Trophoblast cell (in vitro differentiated cells and primary cell): Measurements from ENCODE around the gene FN1.
"Not testable (repeated sequence)": the region's sequence is repeated elsewhere in the genome, so short reads cannot be mapped to it uniquely, and the experiment has no call there.

Experiments
- DNase-seq, 2 donors: peaks; one replicate each; pipeline ENCODE4 v3.0.0-alpha.2; 2016
- H2AFZ ChIP-seq: 2 replicates; pipeline ENCODE4 v1.6.1; 2013; ENCODE audit warnings: low read length, moderate library complexity, mild to moderate bottlenecking; ENCODE audit not compliant: insufficient read depth, poor library complexity
- H2AK5ac ChIP-seq: 2 replicates; pipeline ENCODE4 v1.6.1; 2013; ENCODE audit warnings: mild to moderate bottlenecking, low read length
- H2BK120ac ChIP-seq: 2 replicates; pipeline ENCODE4 v1.6.1; 2013; ENCODE audit warnings: low read length, mild to moderate bottlenecking, moderate library complexity; ENCODE audit not compliant: insufficient read depth, poor library complexity
- H2BK12ac ChIP-seq: 2 replicates; pipeline ENCODE4 v1.6.1; 2013; ENCODE audit warnings: mild to moderate bottlenecking, low read length, moderate library complexity
- H2BK5ac ChIP-seq: 2 replicates; pipeline ENCODE4 v1.6.1; 2013; ENCODE audit warnings: low read length, low read depth, moderate library complexity, mild to moderate bottlenecking; ENCODE audit not compliant: poor library complexity
- H3K14ac ChIP-seq: 2 replicates; pipeline ENCODE4 v1.6.1; 2013; ENCODE audit warnings: mild to moderate bottlenecking, low read length
- H3K18ac ChIP-seq: 2 replicates; pipeline ENCODE4 v1.6.1; 2013; ENCODE audit warnings: mild to moderate bottlenecking, low read length
- H3K23ac ChIP-seq: 2 replicates; pipeline ENCODE4 v1.6.1; 2013; ENCODE audit warnings: low read length
- H3K27ac ChIP-seq: 2 replicates; pipeline ENCODE4 v1.5.1; 2013; ENCODE audit warnings: low read depth, mild to moderate bottlenecking, inconsistent platforms, low read length, moderate library complexity
- H3K27me3 ChIP-seq: 2 replicates; pipeline ENCODE4 v1.6.1; 2013; ENCODE audit warnings: inconsistent platforms, mild to moderate bottlenecking, low read length, moderate library complexity; ENCODE audit not compliant: insufficient read depth
- H3K36me3 ChIP-seq, 2 experiments: 1 replicate in 1 of 2; 2 replicates in 1 of 2; pipeline ENCODE4 v1.6.1; 2013; ENCODE audit warnings: low read length in 2 of 2, mild to moderate bottlenecking in 2 of 2, moderate library complexity in 1 of 2; ENCODE audit not compliant: insufficient read depth in 2 of 2, control insufficient read depth in 1 of 2
- H3K4ac ChIP-seq: 2 replicates; pipeline ENCODE4 v1.6.1; 2013; ENCODE audit warnings: low read depth, mild to moderate bottlenecking, low read length, moderate library complexity
- H3K4me1 ChIP-seq, 2 experiments: 1 replicate in 1 of 2; 2 replicates in 1 of 2; pipeline ENCODE4 v1.6.1; 2013; ENCODE audit warnings: low read length in 2 of 2, mild to moderate bottlenecking in 2 of 2, moderate library complexity in 1 of 2; ENCODE audit not compliant: insufficient read depth in 2 of 2, control insufficient read depth in 1 of 2
- H3K4me2 ChIP-seq: 2 replicates; pipeline ENCODE4 v1.6.1; 2013; ENCODE audit warnings: inconsistent platforms, mild to moderate bottlenecking, low read length, moderate library complexity
- H3K4me3 ChIP-seq: 2 replicates; pipeline ENCODE4 v1.5.1; 2013; ENCODE audit warnings: mild to moderate bottlenecking, low read depth, low read length, inconsistent platforms
- H3K79me1 ChIP-seq: one replicate; pipeline ENCODE4 v1.6.1; 2013; ENCODE audit warnings: low read length
- H3K79me2 ChIP-seq: 2 replicates; pipeline ENCODE4 v1.6.1; 2013; ENCODE audit warnings: low read length, mild to moderate bottlenecking; ENCODE audit not compliant: control insufficient read depth, insufficient read depth, poor library complexity
- H3K9ac ChIP-seq: 2 replicates; pipeline ENCODE4 v1.6.1; 2013; ENCODE audit warnings: mild to moderate bottlenecking, low read length
- H3K9me3 ChIP-seq: 2 replicates; pipeline ENCODE4 v1.6.1; 2013; ENCODE audit warnings: low read depth, mild to moderate bottlenecking, control low read depth, inconsistent platforms, low read length; ENCODE audit not compliant: insufficient read depth
- H4K12ac ChIP-seq: 2 replicates; pipeline ENCODE4 v1.6.1; 2013; ENCODE audit warnings: low read depth, mild to moderate bottlenecking, low read length, moderate library complexity
- H4K8ac ChIP-seq: 2 replicates; pipeline ENCODE4 v1.6.1; 2013; ENCODE audit warnings: low read depth, mild to moderate bottlenecking, low read length, moderate library complexity
- H4K91ac ChIP-seq: one replicate; pipeline ENCODE4 v1.6.1; 2013; ENCODE audit warnings: low read depth, mild to moderate bottlenecking, low read length, moderate library complexity
- WGBS: extraction: QIAGEN DNeasy Blood & Tissue Kit; methylation state at CpG from one replicate; pipeline ENCODE4 v1.1.7; 2013; ENCODE audit warnings: missing lambda C conversion rate; ENCODE audit not compliant: insufficient read length, insufficient coverage; ENCODE audit errors: extremely low coverage; 5-methylcytosine and 5-hydroxymethylcytosine counted together

FN1 gene

DNA sequence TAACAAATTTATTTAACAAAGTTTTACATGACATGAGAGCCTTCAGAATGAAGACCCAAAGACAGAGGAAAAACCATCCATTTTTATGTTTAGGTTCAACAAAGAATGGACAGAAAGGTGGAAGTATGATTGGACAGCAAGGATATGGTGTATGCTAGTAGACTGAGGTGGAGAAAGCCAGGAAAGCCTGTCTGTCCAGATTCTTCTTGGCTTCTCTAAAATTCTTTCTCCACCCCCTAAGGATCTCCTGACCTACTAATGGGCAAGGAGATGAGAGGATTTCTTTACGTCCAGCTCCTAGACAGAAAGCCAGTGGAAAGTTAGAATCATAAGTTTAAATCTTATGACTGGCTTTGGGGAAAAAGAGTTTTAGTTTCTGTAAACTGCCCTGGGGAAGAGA, 121.0 kb downstream of the FN1 start:
- WGBS: no CpG with 5 or more reads among the region's 1 CpG

DNA sequence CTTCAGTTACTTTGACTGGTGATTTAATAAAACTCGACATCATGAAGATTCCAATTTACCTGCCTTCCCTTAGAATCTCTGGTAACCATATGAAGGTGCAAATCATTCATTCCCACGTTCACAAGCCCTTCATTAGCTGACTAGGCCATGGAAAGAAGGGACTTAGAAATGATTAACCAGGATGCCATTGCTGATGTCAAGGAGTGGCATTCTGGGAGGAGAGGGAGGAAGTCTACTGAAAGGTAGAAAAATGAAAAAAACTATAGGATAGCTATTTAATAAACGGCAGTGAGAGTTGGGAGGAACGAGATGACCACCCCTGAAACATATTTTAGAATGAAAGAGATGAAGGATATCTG, 122.6 kb downstream of the FN1 start:
- no peak overlapping the region for H3K14ac ChIP-seq
- peaks cover 13% of the 10 kb centered on the region for H3K79me2 ChIP-seq
- H4K12ac ChIP-seq: no peak overlapping the region
- no peaks in the 10 kb centered on the region for H3K9me3 ChIP-seq
- H2AK5ac ChIP-seq: no peak overlapping the region
- H2BK120ac ChIP-seq: no peak overlapping the region
- no peak overlapping the region for H3K23ac ChIP-seq
- WGBS: no CpG with 5 or more reads among the region's 4 CpGs
- no peak overlapping the region for H3K18ac ChIP-seq
- H2BK12ac ChIP-seq: no peak overlapping the region
- H3K9ac ChIP-seq: no peak overlapping the region
- H3K4me1 ChIP-seq: peaks cover 10 to 13% of the 10 kb centered on the region in 2 experiments
- peaks cover 5% of the 10 kb centered on the region in 2 experiments for H3K36me3 ChIP-seq
- no peak overlapping the region for H3K27ac ChIP-seq
- H3K4me2 ChIP-seq: no peak overlapping the region
- no peak overlapping the region for H4K8ac ChIP-seq
- H3K4me3 ChIP-seq: no peak overlapping the region
- H3K4ac ChIP-seq: no peak overlapping the region
- no peak overlapping the region for H2BK5ac ChIP-seq
- no peak for DNase-seq
- no peak overlapping the region for H2AFZ ChIP-seq
- H4K91ac ChIP-seq: no peak overlapping the region
- H3K79me1 ChIP-seq: peaks cover 17% of the 10 kb centered on the region
- H3K27me3 ChIP-seq: no peaks in the 10 kb centered on the region

More for the DNA sequence above, 121.0 kb downstream of the FN1 start:
- Histone ChIP-seq H4K12ac (no peak overlapping the region), H3K4me2 (peak overlapping the region; percentile 41), H3K14ac (no peak overlapping the region), H3K4ac (no peak overlapping the region), H4K8ac (no peak overlapping the region), H3K27me3 (no peaks in the 10 kb centered on the region), H3K18ac (no peak overlapping the region), H2BK5ac (no peak overlapping the region), H3K9ac (no peak overlapping the region), H3K27ac (peak overlapping the region; percentile 86), H2AFZ (no peak overlapping the region), H2BK120ac (no peak overlapping the region), H3K36me3 (peaks cover 9 to 11% of the 10 kb centered on the region in 2 experiments), H3K23ac (no peak overlapping the region), H3K9me3 (no peaks in the 10 kb centered on the region), H3K79me1 (peaks cover 17% of the 10 kb centered on the region), H3K4me3 (no peak overlapping the region), H3K4me1 (peaks cover 10 to 13% of the 10 kb centered on the region in 2 experiments), H4K91ac (no peak overlapping the region), H2AK5ac (no peak overlapping the region), H2BK12ac (no peak overlapping the region), H3K79me2 (peaks cover 13% of the 10 kb centered on the region)
- DNase-seq: peak; percentile 86 to 90

DNA sequence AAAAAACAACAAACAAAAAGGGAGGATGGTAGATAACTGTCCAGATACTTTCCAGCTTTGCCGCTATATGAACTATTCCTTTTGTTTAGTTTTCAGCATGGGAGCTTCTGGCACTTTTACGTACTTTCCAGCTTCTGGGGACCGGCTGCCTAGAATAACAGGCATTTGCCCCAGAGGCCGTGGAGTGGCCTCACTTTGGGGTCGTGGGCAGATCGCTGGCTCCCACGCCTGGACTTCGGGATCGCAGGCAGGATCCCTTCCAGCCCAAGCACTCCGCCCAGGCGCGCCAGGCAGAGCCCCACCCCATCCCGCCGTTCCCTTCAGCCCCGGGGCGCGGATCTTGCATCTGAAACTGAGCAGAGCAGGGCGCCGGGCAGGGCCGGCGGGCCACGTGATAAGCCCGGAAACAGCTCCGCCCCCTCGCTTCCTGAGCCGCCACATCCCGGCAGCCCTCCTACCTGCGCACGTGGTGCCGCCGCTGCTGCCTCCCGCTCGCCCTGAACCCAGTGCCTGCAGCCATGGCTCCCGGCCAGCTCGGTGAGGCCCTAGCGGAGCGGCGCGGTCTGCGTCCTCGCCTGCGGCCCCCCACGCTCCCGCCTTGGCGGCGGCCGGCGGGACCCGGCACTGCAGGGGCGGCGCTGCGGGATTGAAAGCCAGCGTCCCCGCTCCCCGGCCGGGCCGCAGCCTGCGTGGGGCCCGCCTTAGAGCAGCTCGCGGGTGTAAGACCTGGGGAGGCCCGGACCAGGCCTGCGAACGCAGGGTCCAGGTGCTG, 124.1 kb downstream of the FN1 start, which contains the start of gene ATIC:
ATIC (plus strand) TSS at position 435 of the 772 bp plus-strand sequence; CDS start at position 519, 84 bp downstream.
- Histone ChIP-seq H2AK5ac (peak within 1 kb of the TSS; percentile 52), H3K27me3 (no peaks in the 10 kb centered on the region), H2AFZ (peak within 1 kb of the TSS; percentile 41), H4K12ac (peak within 1 kb of the TSS; percentile 81), H3K4me3 (peak within 1 kb of the TSS; percentile 84), H3K4me1 (peaks cover 10 to 13% of the 10 kb centered on the region in 2 experiments), H3K79me2 (peaks cover 13% of the 10 kb centered on the region), H3K23ac (no peak within 1 kb of the TSS), H2BK120ac (peak within 1 kb of the TSS; percentile 95), H3K4ac (peak within 1 kb of the TSS; percentile 80), H3K9me3 (no peaks in the 10 kb centered on the region), H3K18ac (peak within 1 kb of the TSS; percentile 52), H2BK12ac (peak within 1 kb of the TSS; percentile 63), H3K27ac (peak within 1 kb of the TSS; percentile 89), H4K91ac (peak within 1 kb of the TSS; percentile 79), H2BK5ac (peak within 1 kb of the TSS; percentile 82), H3K79me1 (peaks cover 17% of the 10 kb centered on the region), H3K9ac (peak within 1 kb of the TSS; percentile 91), H3K4me2 (peak within 1 kb of the TSS; percentile 83), H4K8ac (peak within 1 kb of the TSS; percentile 87), H3K14ac (peak within 1 kb of the TSS; percentile 73), H3K36me3 (peaks cover 2 to 3% of the 10 kb centered on the region in 2 experiments)
- peak; percentile 98 for DNase-seq
- no CpG with 5 or more reads among the region's 64 CpGs for WGBS

DNA sequence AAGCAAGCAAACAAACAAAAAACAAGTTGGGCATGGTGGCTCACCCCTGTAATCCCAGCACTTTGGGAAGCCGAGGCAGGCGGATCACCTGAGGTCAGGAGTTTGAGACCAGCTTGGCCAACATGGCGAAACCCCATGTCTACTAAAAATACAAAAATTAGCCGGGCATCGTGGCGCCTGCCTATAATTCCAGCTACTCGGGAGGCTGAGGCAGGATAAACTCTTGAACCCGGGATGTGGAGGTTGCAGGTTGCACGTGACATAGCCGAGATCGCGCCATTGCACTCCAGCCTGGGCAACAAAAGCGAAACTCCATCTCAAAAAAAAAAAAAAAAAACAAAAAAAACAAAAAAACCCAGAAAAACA, 124.6 kb downstream of the FN1 start:
- no CpG with 5 or more reads among the region's 13 CpGs for WGBS
- H3K23ac ChIP-seq, H2AK5ac ChIP-seq: not testable (repeated sequence)

More for the DNA sequence above, 124.6 kb downstream of the FN1 start:
- H2BK120ac ChIP-seq: peak overlapping the region; percentile 18
- H3K36me3 ChIP-seq, H3K14ac ChIP-seq, DNase-seq, H2AFZ ChIP-seq, H3K4me3 ChIP-seq, H2BK5ac ChIP-seq, H3K27me3 ChIP-seq, H3K9ac ChIP-seq, H3K4ac ChIP-seq, H3K9me3 ChIP-seq: not testable (repeated sequence)
- peaks cover 13% of the 10 kb centered on the region for H3K79me2 ChIP-seq
- peak overlapping the region; percentile 51 for H4K8ac ChIP-seq
- peak overlapping the region; percentile 63 for H4K91ac ChIP-seq
- H3K79me1 ChIP-seq: peaks cover 17% of the 10 kb centered on the region
- H3K4me1 ChIP-seq: peaks cover 10 to 13% of the 10 kb centered on the region in 2 experiments
- peak overlapping the region; percentile 52 for H2BK12ac ChIP-seq
- H4K12ac ChIP-seq: peak overlapping the region; percentile 60
- peak overlapping the region; percentile 83 for H3K4me2 ChIP-seq
- H3K18ac ChIP-seq: peak overlapping the region; percentile 52
- H3K27ac ChIP-seq: peak overlapping the region; percentile 89
